ENCODE measurements around the gene TAS2R8. TPM values are rescaled to one million over a fixed set of nuclear protein-coding genes. Genes with fewer than 3 reads are reported as not detected.

TAS2R8 gene
- total RNA-seq, 2 experiments from 2014 or later = not detected

- Mint-ChIP-seq H3K36me3 (ENCODE audit: low read depth) (peaks cover 13% of the 10 kb centered on the region), H3K27ac (no peak overlapping the region), H3K9me3 (no peaks in the 10 kb centered on the region), H3K4me1 (ENCODE audit: low read depth) (peaks cover 32% of the 10 kb centered on the region), H3K27me3 (no peaks in the 10 kb centered on the region), H3K4me3 (no peak overlapping the region)
- ATAC-seq = no peak
- TF ChIP-seq CTCF (IDR thresholded peaks at IDR 0.05) = no peak
- ChIA-PET POLR2A (no interaction called here), CTCF (no interaction called here)
- intact Hi-C loops (cut with micrococcal nuclease) = no loop called here
- no peak for DNase-seq
Observed at GRCh38 chr12:10847744-10848143, 40.7 kb upstream of the TAS2R8 start.

GRCh38 chr12:10842862-10843261, 35.8 kb upstream of the TAS2R8 start:
- DNase-seq (no peak), ATAC-seq (no peak)
- Mint-ChIP-seq H3K27ac (no peak overlapping the region), H3K9me3 (no peaks in the 10 kb centered on the region), H3K4me1 (ENCODE audit: low read depth) (no peaks in the 10 kb centered on the region), H3K27me3 (no peaks in the 10 kb centered on the region), H3K4me3 (no peak overlapping the region), H3K36me3 (ENCODE audit: low read depth) (peaks cover 15% of the 10 kb centered on the region)
- intact Hi-C loops (cut with micrococcal nuclease) = no loop called here
- ChIA-PET POLR2A (interaction anchor here (0.9 kb wide), 1 partner anchor 9 kb away, joined by 3 read pairs; no protein-coding TSS in a partner anchor), CTCF (no interaction called here)
- TF ChIP-seq CTCF (IDR thresholded peaks at IDR 0.05) = no peak

- CTCF ChIA-PET = interaction anchor here (0.8 kb wide), 1 partner anchor 649 kb away, joined by 4 read pairs; no protein-coding TSS in a partner anchor
- POLR2A ChIA-PET = no interaction called here
- DNase-seq (no peak), ATAC-seq (no peak)
- H3K27ac Mint-ChIP-seq = no peak overlapping the region
- H3K27me3 Mint-ChIP-seq = no peaks in the 10 kb centered on the region
- H3K36me3 Mint-ChIP-seq (ENCODE audit: low read depth) = peaks cover 3% of the 10 kb centered on the region
- no peak overlapping the region for H3K4me3 Mint-ChIP-seq
- H3K9me3 Mint-ChIP-seq = no peaks in the 10 kb centered on the region
- no peak for TF ChIP-seq CTCF (IDR thresholded peaks at IDR 0.05)
- no peaks in the 10 kb centered on the region for H3K4me1 Mint-ChIP-seq (ENCODE audit: low read depth)
- intact Hi-C loops (cut with micrococcal nuclease) = no loop called here
Observed at GRCh38 chr12:10838461-10838860, 31.4 kb upstream of the TAS2R8 start.

- TF ChIP-seq CTCF (IDR thresholded peaks at IDR 0.05) = no peak
- no peaks in the 10 kb centered on the region for H3K36me3 Mint-ChIP-seq (ENCODE audit: low read depth)
- no peak overlapping the region for H3K27ac Mint-ChIP-seq
- H3K4me1 Mint-ChIP-seq (ENCODE audit: low read depth) = no peaks in the 10 kb centered on the region
- H3K27me3 Mint-ChIP-seq = no peaks in the 10 kb centered on the region
- intact Hi-C loops (cut with micrococcal nuclease) = no loop called here
- ATAC-seq (no peak), DNase-seq (no peak)
- H3K4me3 Mint-ChIP-seq = no peak overlapping the region
- CTCF ChIA-PET = no interaction called here
- H3K9me3 Mint-ChIP-seq = no peaks in the 10 kb centered on the region
- POLR2A ChIA-PET = no interaction called here
Observed at GRCh38 chr12:10829994-10830393, 22.9 kb upstream of the TAS2R8 start.

GRCh38 chr12:10826258-10826657, 19.2 kb upstream of the TAS2R8 start, which contains the start of gene TAS2R10:
Gene TAS2R10, minus strand, starts transcription at chr12:10826358. Its CDS starts 89 bp downstream, at chr12:10826269.
- no peak within 1 kb of the TSS for H3K27ac Mint-ChIP-seq
- DNase-seq (no peak), ATAC-seq (no peak)
- no peaks in the 10 kb centered on the region for H3K4me1 Mint-ChIP-seq (ENCODE audit: low read depth)
- no peaks in the 10 kb centered on the region for H3K36me3 Mint-ChIP-seq (ENCODE audit: low read depth)
- no peak within 1 kb of the TSS for H3K4me3 Mint-ChIP-seq
- intact Hi-C loops (cut with micrococcal nuclease) = no loop called here
- ChIA-PET CTCF (interaction anchor here (1.0 to 1.5 kb wide), 2 partner anchors 9 to 373 kb away, joined by 3 read pairs; no protein-coding TSS in a partner anchor), POLR2A (no interaction called here)
- no peak for TF ChIP-seq CTCF (IDR thresholded peaks at IDR 0.05)
- H3K27me3 Mint-ChIP-seq = no peaks in the 10 kb centered on the region
- H3K9me3 Mint-ChIP-seq = no peaks in the 10 kb centered on the region

Data from activated CD8-positive, alpha-beta T cell treated with anti-CD3 and anti-CD28 coated beads for 36 hours (primary cell).